ENCODE data around the gene CETN2.
"Not testable (repeated sequence)": the region's sequence is repeated elsewhere in the genome, so short reads cannot be mapped to it uniquely, and the experiment has no call there.

Gene CETN2

DNA sequence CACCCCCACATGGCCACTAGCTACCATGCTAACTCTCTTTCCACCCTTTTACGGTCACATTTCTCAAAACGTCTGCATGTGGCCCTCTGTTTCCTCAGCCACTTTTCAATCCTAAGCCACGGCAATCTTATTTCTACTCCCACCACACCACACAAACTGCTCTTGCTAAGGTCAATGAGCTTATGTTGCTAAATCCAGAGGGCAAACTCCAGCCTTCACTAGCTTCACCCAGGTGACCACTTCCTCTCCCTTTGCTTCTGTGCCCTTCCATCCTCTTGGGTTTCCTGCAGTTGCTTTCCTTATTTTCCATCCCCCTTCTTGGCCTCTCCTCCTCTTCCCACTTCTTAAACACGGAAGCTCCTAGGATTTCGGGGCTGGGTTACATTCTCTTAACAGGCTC, 16.5 kb downstream of the CETN2 start:
- in situ Hi-C loops (cut with HindIII; ENCODE audit: low sequenced_read_pairs) = no loop called here
- no peak for DNase-seq (ENCODE audit: low read depth, low spot score)
- no peak overlapping the region for H3K4me3 ChIP-seq (ENCODE audit: low read depth, low read length)
- TF ChIP-seq, protein P1, sequence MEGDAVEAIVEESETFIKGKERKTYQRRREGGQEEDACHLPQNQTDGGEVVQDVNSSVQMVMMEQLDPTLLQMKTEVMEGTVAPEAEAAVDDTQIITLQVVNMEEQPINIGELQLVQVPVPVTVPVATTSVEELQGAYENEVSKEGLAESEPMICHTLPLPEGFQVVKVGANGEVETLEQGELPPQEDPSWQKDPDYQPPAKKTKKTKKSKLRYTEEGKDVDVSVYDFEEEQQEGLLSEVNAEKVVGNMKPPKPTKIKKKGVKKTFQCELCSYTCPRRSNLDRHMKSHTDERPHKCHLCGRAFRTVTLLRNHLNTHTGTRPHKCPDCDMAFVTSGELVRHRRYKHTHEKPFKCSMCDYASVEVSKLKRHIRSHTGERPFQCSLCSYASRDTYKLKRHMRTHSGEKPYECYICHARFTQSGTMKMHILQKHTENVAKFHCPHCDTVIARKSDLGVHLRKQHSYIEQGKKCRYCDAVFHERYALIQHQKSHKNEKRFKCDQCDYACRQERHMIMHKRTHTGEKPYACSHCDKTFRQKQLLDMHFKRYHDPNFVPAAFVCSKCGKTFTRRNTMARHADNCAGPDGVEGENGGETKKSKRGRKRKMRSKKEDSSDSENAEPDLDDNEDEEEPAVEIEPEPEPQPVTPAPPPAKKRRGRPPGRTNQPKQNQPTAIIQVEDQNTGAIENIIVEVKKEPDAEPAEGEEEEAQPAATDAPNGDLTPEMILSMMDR (IDR thresholded peaks at IDR 0.05; ENCODE audit: low read depth, low read length) = no peak

- in situ Hi-C loops (cut with HindIII; ENCODE audit: low sequenced_read_pairs) = no loop called here
- DNase-seq (ENCODE audit: low read depth, low spot score) = no peak
- no peak overlapping the region for H3K4me3 ChIP-seq (ENCODE audit: low read depth, low read length)
- TF ChIP-seq, protein P1 (IDR thresholded peaks at IDR 0.05; ENCODE audit: low read depth, low read length) = no peak
These were observed 17.4 kb downstream of the CETN2 start for GRCh38 chrX:152813206-152813605.

- no peak for DNase-seq (ENCODE audit: low read depth, low spot score)
- in situ Hi-C loops (cut with HindIII; ENCODE audit: low sequenced_read_pairs) = no loop called here
- H3K4me3 ChIP-seq (ENCODE audit: low read depth, low read length) = no peak overlapping the region
- TF ChIP-seq, protein P1 (IDR thresholded peaks at IDR 0.05; ENCODE audit: low read depth, low read length) = no peak
These were observed 20.2 kb downstream of the CETN2 start for GRCh38 chrX:152810403-152810802.

DNA sequence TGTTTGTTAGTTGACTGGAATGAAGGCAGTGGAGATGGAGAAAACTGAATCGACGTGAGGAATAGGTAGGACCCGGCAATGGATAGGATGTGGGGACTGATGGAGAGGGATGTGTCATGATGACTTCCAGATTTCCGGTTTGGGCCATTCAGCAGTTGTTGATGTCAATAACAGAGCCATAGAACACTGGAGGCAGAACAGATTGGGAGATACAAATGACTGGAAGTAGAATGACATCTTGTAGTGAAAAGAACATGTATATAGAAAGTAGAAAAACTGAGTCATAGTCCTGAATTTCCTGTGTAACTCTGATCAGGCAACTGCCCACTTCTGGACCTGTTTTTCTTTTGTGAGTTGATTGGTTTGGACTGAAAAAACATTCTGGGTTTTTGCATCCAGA, 24.5 kb downstream of the CETN2 start:
- DNase-seq (ENCODE audit: low read depth, low spot score) = no peak
- in situ Hi-C loops (cut with HindIII; ENCODE audit: low sequenced_read_pairs) = no loop called here
- TF ChIP-seq, protein P1 (IDR thresholded peaks at IDR 0.05; ENCODE audit: low read depth, low read length) = no peak
- H3K4me3 ChIP-seq (ENCODE audit: low read depth, low read length) = no peak overlapping the region

DNA sequence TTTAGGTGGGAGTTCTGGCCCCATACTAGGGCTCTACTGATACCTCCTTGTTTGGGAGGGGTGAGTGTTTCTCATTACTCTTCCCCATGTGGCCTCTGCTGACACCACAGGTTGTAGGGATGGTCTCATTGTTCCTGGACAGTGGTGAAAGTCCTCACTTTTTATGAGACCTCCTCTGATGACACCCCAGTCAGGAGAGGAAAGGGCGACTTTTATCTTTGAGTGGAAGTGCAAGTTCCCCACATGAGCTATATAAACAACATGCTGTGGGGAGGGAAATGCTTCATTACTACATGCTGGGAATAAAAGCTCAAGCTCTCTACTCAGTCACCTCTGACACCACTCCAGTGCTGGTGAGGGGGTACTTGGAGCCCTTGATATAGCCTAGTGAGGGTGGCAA, 31.6 kb downstream of the CETN2 start:
- TF ChIP-seq, protein P1 (IDR thresholded peaks at IDR 0.05; ENCODE audit: low read depth, low read length) = no peak
- in situ Hi-C loops (cut with HindIII; ENCODE audit: low sequenced_read_pairs) = no loop called here
- no peak for DNase-seq (ENCODE audit: low read depth, low spot score)
- no peak overlapping the region for H3K4me3 ChIP-seq (ENCODE audit: low read depth, low read length)

DNA sequence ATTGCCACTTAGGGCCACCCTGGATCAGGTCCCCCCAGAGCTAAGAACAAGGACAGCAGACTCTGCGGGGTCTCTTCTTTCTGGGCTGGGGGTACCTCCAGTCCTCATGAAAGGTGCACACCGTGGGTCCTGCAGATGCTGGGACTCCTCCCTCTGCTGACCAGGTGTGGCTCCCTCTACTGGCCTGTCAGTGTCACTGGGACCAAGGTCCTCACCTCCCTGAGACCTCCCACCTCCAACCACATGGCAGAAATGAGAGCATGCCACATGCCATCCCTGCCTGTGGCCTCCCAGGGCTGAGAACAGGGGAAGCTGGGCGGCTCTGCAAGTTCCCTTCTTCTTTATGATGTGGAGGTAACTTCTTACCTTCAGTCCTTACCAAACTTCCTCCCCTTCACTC, 43.5 kb downstream of the CETN2 start:
- H3K4me3 ChIP-seq (ENCODE audit: low read depth, low read length); in situ Hi-C loops (cut with HindIII; ENCODE audit: low sequenced_read_pairs); DNase-seq (ENCODE audit: low read depth, low spot score): not testable (repeated sequence)

Measured in astrocyte of the spinal cord (primary cell).